ENCODE results near the gene PARD3B. TPM values are rescaled to one million over a fixed set of nuclear protein-coding genes. Genes with fewer than 3 reads are reported as not detected.

The PARD3B gene
- total and polyA plus RNA-seq, 9 donors: 6.4 to 15.3 (median 7.5) TPM

DNA sequence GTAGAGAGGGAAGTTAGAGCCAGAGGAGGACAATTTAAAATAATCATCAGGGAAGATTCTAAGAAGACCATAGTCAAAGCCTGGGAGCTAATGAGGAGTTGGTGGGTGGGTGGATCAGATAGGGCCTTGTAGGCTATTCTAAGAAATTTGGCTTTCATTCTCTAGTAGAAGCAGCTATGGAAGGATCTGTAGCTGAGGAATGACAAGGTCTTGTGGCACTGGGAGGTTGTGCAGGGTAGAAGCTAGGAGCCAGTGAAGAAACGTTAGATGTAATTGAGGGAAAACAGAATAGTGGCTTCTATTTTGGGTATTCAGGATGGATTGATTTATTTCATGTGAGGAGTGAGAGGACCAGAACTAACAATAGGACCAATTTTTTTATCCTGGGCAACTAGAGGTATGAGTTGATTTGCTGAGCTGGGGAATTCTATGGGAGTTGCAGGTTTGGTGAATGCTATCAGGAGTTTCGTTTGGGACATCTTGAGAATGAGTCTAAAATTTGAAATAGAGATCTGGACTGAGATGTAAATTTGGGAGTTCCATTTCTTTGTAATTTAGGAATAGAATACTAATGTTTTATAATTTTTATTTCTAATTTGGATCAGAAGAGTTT, 371.9 kb downstream of the PARD3B start:
- Histone ChIP-seq H3K36me3 (ENCODE audit: control insufficient read depth, insufficient read depth, low read length) (no peaks in the 10 kb centered on the region), H3K4me1 (ENCODE audit: control insufficient read depth, insufficient read depth, low read length) (peaks cover 2% of the 10 kb centered on the region), H3K27me3 (ENCODE audit: control insufficient read depth, insufficient read depth, low read length) (no peaks in the 10 kb centered on the region), H3K9me3 (replicated peaks; ENCODE audit: control insufficient read depth, low read depth, low read length) (no peaks in the 10 kb centered on the region), H3K27ac (ENCODE audit: low read length) (no peak overlapping the region), H3K4me3 (ENCODE audit: low read length) (no peak overlapping the region)
- DNase-seq: no peak
- 100% methylated on average over 2 of the region's 2 CpGs for WGBS (ENCODE audit: insufficient coverage)

- WGBS (ENCODE audit: insufficient coverage): 88% methylated on average over 2 of the region's 2 CpGs
- no peaks in the 10 kb centered on the region for H3K36me3 ChIP-seq (ENCODE audit: control insufficient read depth, insufficient read depth, low read length)
- H3K4me1 ChIP-seq (ENCODE audit: control insufficient read depth, insufficient read depth, low read length): no peaks in the 10 kb centered on the region
- no peaks in the 10 kb centered on the region for H3K27me3 ChIP-seq (ENCODE audit: control insufficient read depth, insufficient read depth, low read length)
- no peak overlapping the region for H3K4me3 ChIP-seq (ENCODE audit: low read length)
- H3K27ac ChIP-seq (ENCODE audit: low read length): no peak overlapping the region
- no peaks in the 10 kb centered on the region for H3K9me3 ChIP-seq (replicated peaks; ENCODE audit: control insufficient read depth, low read depth, low read length)
- DNase-seq: no peak
These were observed 375.5 kb downstream of the PARD3B start for GRCh38 chr2:204920776-204921175.

GRCh38 chr2:204923957-204924356, 378.7 kb downstream of the PARD3B start:
- no peak for DNase-seq
- Histone ChIP-seq H3K4me3 (ENCODE audit: low read length) (no peak overlapping the region), H3K27ac (ENCODE audit: low read length) (no peak overlapping the region), H3K36me3 (ENCODE audit: control insufficient read depth, insufficient read depth, low read length) (no peaks in the 10 kb centered on the region), H3K27me3 (ENCODE audit: control insufficient read depth, insufficient read depth, low read length) (no peaks in the 10 kb centered on the region), H3K4me1 (ENCODE audit: control insufficient read depth, insufficient read depth, low read length) (no peaks in the 10 kb centered on the region), H3K9me3 (replicated peaks; ENCODE audit: control insufficient read depth, low read depth, low read length) (no peaks in the 10 kb centered on the region)

GRCh38 chr2:204931562-204931961, 386.3 kb downstream of the PARD3B start:
- H3K36me3 ChIP-seq (ENCODE audit: control insufficient read depth, insufficient read depth, low read length): no peaks in the 10 kb centered on the region
- H3K4me1 ChIP-seq (ENCODE audit: control insufficient read depth, insufficient read depth, low read length): no peaks in the 10 kb centered on the region
- no peak for DNase-seq
- no peak overlapping the region for H3K27ac ChIP-seq (ENCODE audit: low read length)
- no peaks in the 10 kb centered on the region for H3K9me3 ChIP-seq (replicated peaks; ENCODE audit: control insufficient read depth, low read depth, low read length)
- H3K27me3 ChIP-seq (ENCODE audit: control insufficient read depth, insufficient read depth, low read length): no peaks in the 10 kb centered on the region
- no peak overlapping the region for H3K4me3 ChIP-seq (ENCODE audit: low read length)

- Histone ChIP-seq H3K27me3 (ENCODE audit: control insufficient read depth, insufficient read depth, low read length) (no peaks in the 10 kb centered on the region), H3K27ac (ENCODE audit: low read length) (no peak overlapping the region), H3K9me3 (replicated peaks; ENCODE audit: control insufficient read depth, low read depth, low read length) (no peaks in the 10 kb centered on the region)
These were observed 388.6 kb downstream of the PARD3B start for GRCh38 chr2:204933735-204934374.

DNA sequence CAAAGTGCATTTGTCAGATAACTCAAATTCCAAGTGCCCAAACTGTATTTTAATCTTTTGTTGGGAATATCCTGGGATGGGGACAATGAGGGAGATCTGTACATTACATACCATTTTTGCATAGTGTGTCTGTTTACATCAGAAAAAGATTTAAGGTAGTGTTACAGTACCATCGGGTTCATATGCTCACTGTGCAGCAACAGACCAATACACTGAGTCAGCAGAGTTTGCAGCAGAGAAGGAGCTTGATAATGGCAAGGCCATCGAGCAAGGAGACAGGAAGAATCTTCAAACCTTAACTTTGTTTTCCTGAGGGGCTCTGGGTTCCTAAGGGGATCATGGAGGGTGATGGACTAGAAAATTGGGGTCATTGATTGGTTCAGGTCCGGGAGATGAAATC, 399.7 kb downstream of the PARD3B start:
- 100% methylated on average over 2 of the region's 3 CpGs for WGBS (ENCODE audit: insufficient coverage)
- DNase-seq: no peak

More at GRCh38 chr2:204933735-204934374, 388.6 kb downstream of the PARD3B start:
- no peaks in the 10 kb centered on the region for H3K36me3 ChIP-seq (ENCODE audit: control insufficient read depth, insufficient read depth, low read length)
- no peak overlapping the region for H3K4me3 ChIP-seq (ENCODE audit: low read length)
- H3K4me1 ChIP-seq (ENCODE audit: control insufficient read depth, insufficient read depth, low read length): no peaks in the 10 kb centered on the region
- no peak for DNase-seq
- 60% methylated on average over 1 of the region's 1 CpG for WGBS (ENCODE audit: insufficient coverage)

GRCh38 chr2:204945376-204945775, 400.1 kb downstream of the PARD3B start:
- Histone ChIP-seq H3K27me3 (ENCODE audit: control insufficient read depth, insufficient read depth, low read length) (no peaks in the 10 kb centered on the region), H3K4me3 (ENCODE audit: low read length) (no peak overlapping the region), H3K36me3 (ENCODE audit: control insufficient read depth, insufficient read depth, low read length) (no peaks in the 10 kb centered on the region), H3K27ac (ENCODE audit: low read length) (no peak overlapping the region), H3K9me3 (replicated peaks; ENCODE audit: control insufficient read depth, low read depth, low read length) (peaks cover 2% of the 10 kb centered on the region), H3K4me1 (ENCODE audit: control insufficient read depth, insufficient read depth, low read length) (no peaks in the 10 kb centered on the region)
- no peak for DNase-seq
- no CpG with 5 or more reads among the region's 2 CpGs for WGBS (ENCODE audit: insufficient coverage)

More for the DNA sequence above, 399.7 kb downstream of the PARD3B start:
- Histone ChIP-seq H3K27me3 (ENCODE audit: control insufficient read depth, insufficient read depth, low read length) (no peaks in the 10 kb centered on the region), H3K36me3 (ENCODE audit: control insufficient read depth, insufficient read depth, low read length) (no peaks in the 10 kb centered on the region), H3K27ac (ENCODE audit: low read length) (no peak overlapping the region), H3K9me3 (replicated peaks; ENCODE audit: control insufficient read depth, low read depth, low read length) (peaks cover 2% of the 10 kb centered on the region), H3K4me3 (ENCODE audit: low read length) (no peak overlapping the region), H3K4me1 (ENCODE audit: control insufficient read depth, insufficient read depth, low read length) (no peaks in the 10 kb centered on the region)

GRCh38 chr2:204946892-204947291, 401.6 kb downstream of the PARD3B start:
- Histone ChIP-seq H3K36me3 (ENCODE audit: control insufficient read depth, insufficient read depth, low read length) (no peaks in the 10 kb centered on the region), H3K9me3 (replicated peaks; ENCODE audit: control insufficient read depth, low read depth, low read length) (peaks cover 2% of the 10 kb centered on the region), H3K4me1 (ENCODE audit: control insufficient read depth, insufficient read depth, low read length) (no peaks in the 10 kb centered on the region), H3K27ac (ENCODE audit: low read length) (no peak overlapping the region), H3K27me3 (ENCODE audit: control insufficient read depth, insufficient read depth, low read length) (no peaks in the 10 kb centered on the region), H3K4me3 (ENCODE audit: low read length) (no peak overlapping the region)
- no peak for DNase-seq
- WGBS (ENCODE audit: insufficient coverage): no CpG with 5 or more reads among the region's 2 CpGs

- no peak overlapping the region for H3K4me3 ChIP-seq (ENCODE audit: low read length)
- WGBS (ENCODE audit: insufficient coverage): no CpG with 5 or more reads among the region's 1 CpG
- H3K9me3 ChIP-seq (replicated peaks; ENCODE audit: control insufficient read depth, low read depth, low read length): peaks cover 2% of the 10 kb centered on the region
- no peaks in the 10 kb centered on the region for H3K36me3 ChIP-seq (ENCODE audit: control insufficient read depth, insufficient read depth, low read length)
- no peak overlapping the region for H3K27ac ChIP-seq (ENCODE audit: low read length)
- H3K4me1 ChIP-seq (ENCODE audit: control insufficient read depth, insufficient read depth, low read length): no peaks in the 10 kb centered on the region
- no peaks in the 10 kb centered on the region for H3K27me3 ChIP-seq (ENCODE audit: control insufficient read depth, insufficient read depth, low read length)
- no peak for DNase-seq
These were observed 402.1 kb downstream of the PARD3B start for GRCh38 chr2:204947405-204947804.

DNA sequence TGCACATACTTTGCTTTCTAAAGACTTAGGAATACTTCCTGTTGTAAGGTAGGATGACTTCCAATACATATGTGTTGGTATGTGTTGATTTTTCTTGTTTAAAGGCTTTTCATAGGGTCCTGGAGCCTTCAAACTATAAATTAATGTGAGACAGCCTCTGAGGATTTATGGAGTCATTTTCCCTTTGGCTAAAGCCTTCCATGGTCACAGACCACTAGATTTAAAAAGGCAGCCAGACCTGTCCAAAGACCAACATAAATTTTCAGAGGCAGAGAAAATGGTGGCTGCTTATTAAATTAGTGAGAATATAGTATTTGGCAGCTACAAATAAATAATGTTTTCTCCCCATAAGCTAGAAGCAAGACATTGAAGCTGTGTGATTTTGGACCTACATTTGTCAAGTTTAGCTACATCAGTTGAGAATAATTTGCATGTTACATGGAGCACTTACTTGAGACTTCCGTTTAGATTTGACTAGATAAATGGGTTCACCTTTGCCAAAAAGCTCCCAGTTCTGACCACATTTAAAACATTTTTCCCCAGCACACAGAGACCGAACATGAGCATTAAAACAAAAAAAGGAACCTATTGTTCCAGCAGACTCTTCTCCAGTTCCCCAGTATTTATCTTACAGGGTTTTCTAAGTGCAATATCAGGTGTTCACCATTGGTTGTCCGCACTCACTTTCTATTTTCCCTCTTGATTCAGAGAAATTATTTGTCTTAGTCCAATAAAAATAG, 402.9 kb downstream of the PARD3B start:
- Histone ChIP-seq H3K9me3 (replicated peaks; ENCODE audit: control insufficient read depth, low read depth, low read length) (peaks cover 2% of the 10 kb centered on the region), H3K27me3 (ENCODE audit: control insufficient read depth, insufficient read depth, low read length) (no peaks in the 10 kb centered on the region), H3K4me1 (ENCODE audit: control insufficient read depth, insufficient read depth, low read length) (no peaks in the 10 kb centered on the region), H3K27ac (ENCODE audit: low read length) (no peak overlapping the region), H3K4me3 (ENCODE audit: low read length) (no peak overlapping the region), H3K36me3 (ENCODE audit: control insufficient read depth, insufficient read depth, low read length) (no peaks in the 10 kb centered on the region)
- WGBS (ENCODE audit: insufficient coverage): 83% methylated on average over 1 of the region's 3 CpGs
- DNase-seq: no peak
